Osteoblast (primary cell): ENCODE data around the gene NKAPD1. TPM values are rescaled to one million over a fixed set of nuclear protein-coding genes. Genes with fewer than 3 reads are reported as not detected.
"Not testable (repeated sequence)": the region's sequence is repeated elsewhere in the genome, so short reads cannot be mapped to it uniquely, and the experiment has no call there.

Experiments
- DNase-seq: peaks from one replicate; pipeline ENCODE4 v3.0.0; 2011; ENCODE audit warnings: low spot score, mixed read lengths; ENCODE audit not compliant: insufficient read length; ENCODE audit errors: missing footprints
- H2AFZ ChIP-seq: 2 replicates; pipeline ENCODE4 v1.6.0; 2011; ENCODE audit warnings: mild to moderate bottlenecking, low read length
- H3K27ac ChIP-seq: 2 replicates; pipeline ENCODE4 v1.5.1; 2011; ENCODE audit warnings: mild to moderate bottlenecking, low read depth, low read length, moderate library complexity
- H3K27me3 ChIP-seq: 2 replicates; pipeline ENCODE4 v1.6.0; 2012; ENCODE audit warnings: mild to moderate bottlenecking, control low read depth, inconsistent platforms, low read length, moderate library complexity; ENCODE audit not compliant: insufficient read depth
- H3K36me3 ChIP-seq: 2 replicates; pipeline ENCODE4 v1.5.1; 2011; ENCODE audit warnings: mild to moderate bottlenecking, low read length, control low read depth, moderate library complexity; ENCODE audit not compliant: insufficient read depth
- H3K4me1 ChIP-seq: 2 replicates; pipeline ENCODE4 v1.5.1; 2011; ENCODE audit warnings: mild to moderate bottlenecking, low read length, control low read depth, moderate library complexity; ENCODE audit not compliant: insufficient read depth
- H3K4me2 ChIP-seq: 2 replicates; pipeline ENCODE4 v1.6.0; 2011; ENCODE audit warnings: mild to moderate bottlenecking, low read length; ENCODE audit not compliant: insufficient read depth
- H3K4me3 ChIP-seq: fragments of 200-600 bp; sonication (generic); 3 replicates; pipeline ENCODE4 v1.5.1; 2012; ENCODE audit warnings: mild to moderate bottlenecking, low read length, inconsistent platforms; ENCODE audit not compliant: insufficient read depth
- H3K79me2 ChIP-seq: 2 replicates; pipeline ENCODE4 v1.6.0; 2012; ENCODE audit warnings: mild to moderate bottlenecking, low read length, control low read depth, inconsistent platforms; ENCODE audit not compliant: insufficient read depth
- H3K9me3 ChIP-seq: 2 replicates; pipeline ENCODE4 v1.5.1; 2011; ENCODE audit warnings: low read depth, low read length, control low read depth
- H4K20me1 ChIP-seq: 2 replicates; pipeline ENCODE4 v1.6.0; 2012; ENCODE audit warnings: mild to moderate bottlenecking, low read length, control low read depth; ENCODE audit not compliant: insufficient read depth
- total RNA-seq: library from RNA; depleted of rRNA; stranded (reverse); fragments of >200 nt; gene quantifications from 2 replicates; pipeline ENCODE4 v1.2.3, GENCODE V29; 2012
- TF ChIP-seq, protein P1 (sequence below): IDR thresholded peaks from 2 replicates; pipeline ENCODE4 v1.5.1; 2011; ENCODE audit warnings: mild to moderate bottlenecking, low read depth, low read length, moderate library complexity; ENCODE audit errors: extremely low read depth

The NKAPD1 gene, protein sequence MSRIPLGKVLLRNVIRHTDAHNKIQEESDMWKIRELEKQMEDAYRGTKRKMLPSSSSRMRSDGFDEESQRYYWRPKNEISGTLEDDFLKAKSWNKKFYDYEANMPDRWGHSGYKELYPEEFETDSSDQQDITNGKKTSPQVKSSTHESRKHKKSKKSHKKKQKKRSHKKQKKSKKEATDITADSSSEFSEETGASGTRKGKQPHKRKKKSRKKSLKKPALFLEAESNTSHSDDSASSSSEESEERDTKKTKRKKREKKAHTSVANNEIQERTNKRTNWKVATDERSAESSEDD
- total RNA-seq = 33.9 and 37.6 TPM in 2 replicates

DNA sequence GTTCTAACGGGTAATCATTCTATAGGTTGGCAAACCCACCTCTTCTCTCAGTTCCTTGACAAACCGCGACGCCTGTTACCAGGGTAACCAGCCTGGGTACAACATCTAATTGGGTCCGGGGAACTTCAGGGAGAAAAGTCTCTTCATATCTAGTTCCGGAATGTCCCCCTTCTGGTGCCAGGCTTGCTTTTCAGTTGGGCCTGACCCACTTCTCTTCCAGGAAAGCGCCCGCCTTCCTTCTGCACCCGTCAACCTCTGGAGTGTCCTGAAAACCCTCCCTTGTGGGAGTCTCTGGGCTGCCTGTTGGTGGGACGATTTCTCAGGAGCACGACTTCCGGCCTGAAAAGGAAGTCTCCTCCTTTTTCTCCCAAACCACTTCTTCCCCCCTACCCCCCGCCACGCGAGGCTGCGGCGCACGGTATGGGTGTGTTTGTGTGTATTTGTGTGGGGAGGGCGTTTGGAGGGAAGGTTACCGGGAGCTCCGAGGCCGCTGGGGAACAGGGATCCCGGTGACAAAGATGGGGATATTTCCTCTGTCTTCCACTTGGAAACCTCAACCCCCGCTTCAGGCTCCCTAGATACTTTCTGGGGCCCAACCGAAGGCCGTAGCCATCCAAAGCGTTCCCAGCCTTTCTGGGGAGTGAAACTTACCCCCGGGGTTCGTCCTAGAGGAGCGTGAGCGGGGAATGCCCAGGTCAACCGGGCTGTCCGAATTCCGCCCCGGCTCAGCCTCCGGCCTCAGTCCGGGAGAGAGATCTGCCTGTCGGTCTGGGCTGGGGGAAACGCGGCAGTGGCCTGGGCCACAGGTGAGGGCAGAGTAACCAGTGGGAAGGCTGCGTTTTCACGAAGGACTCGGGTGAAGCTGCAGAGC is at the start of gene NKAPD1, which contains the start of gene PIH1D2:
TSS of gene NKAPD1 (plus strand) at position 359 of the 871 bp plus-strand sequence. CDS start 1,276 bp downstream, outside the sequence.
TSS of gene PIH1D2 (minus strand) at position 77 of the 871 bp plus-strand sequence. CDS start 843 bp downstream, outside the sequence.
- no peaks in the 10 kb centered on the region for H3K9me3 ChIP-seq
- peaks cover 29% of the 10 kb centered on the region for H3K36me3 ChIP-seq
- H3K4me1 ChIP-seq = peaks cover 16% of the 10 kb centered on the region
- peak within 1 kb of the TSS; percentile 88 for H2AFZ ChIP-seq
- no peaks in the 10 kb centered on the region for H3K27me3 ChIP-seq
- peak within 1 kb of the TSS; percentile 85 for H3K27ac ChIP-seq
- H3K79me2 ChIP-seq = peaks cover 31% of the 10 kb centered on the region
- H3K4me2 ChIP-seq = peak within 1 kb of the TSS; percentile 96
- peak within 1 kb of the TSS; percentile 92 for H3K4me3 ChIP-seq
- peak; percentile 93 for DNase-seq
- TF ChIP-seq, protein P1, sequence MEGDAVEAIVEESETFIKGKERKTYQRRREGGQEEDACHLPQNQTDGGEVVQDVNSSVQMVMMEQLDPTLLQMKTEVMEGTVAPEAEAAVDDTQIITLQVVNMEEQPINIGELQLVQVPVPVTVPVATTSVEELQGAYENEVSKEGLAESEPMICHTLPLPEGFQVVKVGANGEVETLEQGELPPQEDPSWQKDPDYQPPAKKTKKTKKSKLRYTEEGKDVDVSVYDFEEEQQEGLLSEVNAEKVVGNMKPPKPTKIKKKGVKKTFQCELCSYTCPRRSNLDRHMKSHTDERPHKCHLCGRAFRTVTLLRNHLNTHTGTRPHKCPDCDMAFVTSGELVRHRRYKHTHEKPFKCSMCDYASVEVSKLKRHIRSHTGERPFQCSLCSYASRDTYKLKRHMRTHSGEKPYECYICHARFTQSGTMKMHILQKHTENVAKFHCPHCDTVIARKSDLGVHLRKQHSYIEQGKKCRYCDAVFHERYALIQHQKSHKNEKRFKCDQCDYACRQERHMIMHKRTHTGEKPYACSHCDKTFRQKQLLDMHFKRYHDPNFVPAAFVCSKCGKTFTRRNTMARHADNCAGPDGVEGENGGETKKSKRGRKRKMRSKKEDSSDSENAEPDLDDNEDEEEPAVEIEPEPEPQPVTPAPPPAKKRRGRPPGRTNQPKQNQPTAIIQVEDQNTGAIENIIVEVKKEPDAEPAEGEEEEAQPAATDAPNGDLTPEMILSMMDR = peak; percentile 23
- no peaks in the 10 kb centered on the region for H4K20me1 ChIP-seq

DNA sequence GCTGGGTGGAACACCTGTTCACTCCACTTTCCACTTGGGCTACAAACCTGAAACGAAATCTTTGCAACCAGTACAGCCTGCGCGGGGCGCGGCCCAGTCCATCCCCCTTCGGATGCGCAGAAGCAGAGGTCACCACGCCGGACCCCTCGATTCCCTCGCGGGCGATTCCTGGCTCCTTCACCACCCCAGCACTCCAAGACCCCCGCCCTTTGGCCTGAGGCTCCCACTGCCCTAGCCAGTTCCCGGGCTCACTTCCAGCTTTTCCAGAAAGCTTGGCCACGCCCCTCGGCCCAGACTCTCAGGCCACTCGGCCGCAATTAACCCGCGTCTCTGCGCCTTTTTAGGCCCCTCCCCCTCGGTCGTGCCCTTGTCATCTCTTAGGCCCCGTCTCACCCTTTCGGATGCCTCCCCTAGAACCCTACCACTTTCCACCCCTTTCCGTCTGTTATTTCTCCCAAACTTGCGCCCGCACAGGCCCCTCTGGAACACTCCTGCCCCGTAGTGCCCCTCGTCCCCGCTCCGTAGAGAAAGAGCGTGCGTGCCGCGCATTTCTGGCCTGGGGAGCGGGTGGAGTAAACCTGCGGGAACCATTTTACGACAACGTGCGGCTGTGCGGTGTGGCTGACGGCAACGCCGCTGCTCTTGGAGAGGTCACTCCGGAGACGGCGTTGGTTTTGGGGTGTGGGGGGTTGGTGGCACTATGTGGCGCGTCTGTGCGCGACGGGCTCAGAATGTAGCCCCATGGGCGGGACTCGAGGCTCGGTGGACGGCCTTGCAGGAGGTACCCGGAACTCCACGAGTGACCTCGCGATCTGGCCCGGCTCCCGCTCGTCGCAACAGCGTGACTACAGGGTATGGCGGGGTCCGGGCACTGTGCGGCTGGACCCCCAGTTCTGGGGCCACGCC is 49.1 kb upstream of the NKAPD1 start, which contains the start of gene DLAT:
TSS of gene DLAT (plus strand) at position 636 of the 906 bp plus-strand sequence. CDS start at position 701, 65 bp downstream.
- no peaks in the 10 kb centered on the region for H3K27me3 ChIP-seq
- peaks cover 12% of the 10 kb centered on the region for H3K4me1 ChIP-seq
- H3K9me3 ChIP-seq = no peaks in the 10 kb centered on the region
- peak within 1 kb of the TSS; percentile 92 for H2AFZ ChIP-seq
- peak within 1 kb of the TSS; percentile 86 for H3K4me2 ChIP-seq
- no peaks in the 10 kb centered on the region for H4K20me1 ChIP-seq
- H3K4me3 ChIP-seq = peak within 1 kb of the TSS; percentile 82
- TF ChIP-seq, protein P1 = no peak
- peak; percentile 96 for DNase-seq
- peak within 1 kb of the TSS; percentile 61 for H3K27ac ChIP-seq
- peaks cover 12% of the 10 kb centered on the region for H3K79me2 ChIP-seq
- H3K36me3 ChIP-seq = peaks cover 22% of the 10 kb centered on the region

DNA sequence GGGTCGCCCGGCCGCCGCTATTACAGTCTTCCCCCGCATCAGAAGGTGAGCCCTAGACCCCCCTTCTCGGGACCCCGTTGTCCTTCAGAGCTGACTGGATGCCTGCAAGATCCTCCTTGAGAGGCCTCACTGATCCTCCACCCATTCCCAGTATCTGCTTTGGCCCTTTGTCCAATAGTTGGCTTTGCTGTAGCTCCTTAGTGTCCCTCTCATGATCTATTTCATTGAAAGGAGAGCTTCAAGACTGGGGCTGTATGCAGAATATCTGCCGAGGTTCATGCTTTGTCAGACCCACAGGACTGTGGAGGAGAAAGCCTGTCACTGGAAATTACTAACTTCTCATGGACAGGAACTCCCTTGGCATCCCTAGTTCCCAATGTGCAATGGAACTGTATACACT is 48.4 kb upstream of the NKAPD1 start:
- TF ChIP-seq, protein P1 = no peak
- peaks cover 23% of the 10 kb centered on the region for H3K36me3 ChIP-seq
- peak; percentile 84 for DNase-seq
- H2AFZ ChIP-seq = peak overlapping the region; percentile 92
- H3K27me3 ChIP-seq = no peaks in the 10 kb centered on the region
- no peaks in the 10 kb centered on the region for H3K9me3 ChIP-seq
- H3K79me2 ChIP-seq = peaks cover 14% of the 10 kb centered on the region
- H3K4me3 ChIP-seq = peak overlapping the region; percentile 82
- H3K4me1 ChIP-seq = peaks cover 12% of the 10 kb centered on the region
- H3K27ac ChIP-seq = peak overlapping the region; percentile 61
- H4K20me1 ChIP-seq = no peaks in the 10 kb centered on the region
- peak overlapping the region; percentile 86 for H3K4me2 ChIP-seq

DNA sequence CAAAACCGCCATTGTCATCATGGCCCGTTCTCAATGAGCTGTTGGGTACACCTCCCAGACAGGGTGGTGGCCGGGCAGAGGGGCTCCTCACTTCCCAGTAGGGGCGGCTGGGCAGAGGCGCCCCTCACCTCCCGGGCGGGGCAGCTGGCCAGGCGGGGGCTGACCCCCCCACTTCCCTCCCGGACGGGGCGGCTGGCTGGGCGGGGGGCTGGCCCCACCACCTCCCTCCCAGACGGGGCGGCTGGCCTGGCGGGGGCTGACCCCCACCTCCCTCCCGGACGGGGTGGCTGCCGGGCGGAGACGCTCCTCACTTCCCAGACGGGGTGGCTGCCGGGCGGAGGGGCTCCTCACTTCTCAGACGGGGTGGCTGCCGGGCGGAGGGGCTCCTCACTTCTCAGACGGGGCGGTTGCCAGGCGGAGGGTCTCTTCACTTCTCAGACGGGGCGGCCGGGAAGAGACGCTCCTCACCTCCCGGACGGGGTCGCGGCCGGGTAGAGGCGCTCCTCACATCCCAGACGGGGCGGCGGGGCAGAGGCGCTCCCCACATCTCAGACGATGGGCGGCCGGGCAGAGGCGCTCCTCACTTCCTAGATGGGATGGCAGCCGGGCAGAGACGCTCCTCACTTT is 47.2 kb upstream of the NKAPD1 start:
- Histone ChIP-seq H3K36me3 (peaks cover 31% of the 10 kb centered on the region), H3K4me1 (peaks cover 12% of the 10 kb centered on the region), H3K79me2 (peaks cover 14% of the 10 kb centered on the region)
- H3K4me2 ChIP-seq, H2AFZ ChIP-seq, H4K20me1 ChIP-seq, H3K27me3 ChIP-seq, H3K27ac ChIP-seq, DNase-seq, H3K9me3 ChIP-seq, H3K4me3 ChIP-seq: not testable (repeated sequence)
